ENCODE results near the gene KNTC1. TPM values are rescaled to one million over a fixed set of nuclear protein-coding genes. Genes with fewer than 3 reads are reported as not detected.
A peak's percentile ranks its signal among the peaks of the same experiment; 100 is the strongest.

KNTC1 gene
- total and polyA plus RNA-seq, 2 of the 13 experiments (the other 11 are each of a cell fraction or from before 2014, with no cell fraction given): 45.1 to 57.6 TPM

- TF ChIP-seq CREB1 (IDR thresholded peaks at IDR 0.05) (no peak), CREB1 (CRISPR knock-in tag; IDR thresholded peaks at IDR 0.05) (peak; percentile 78), AHR (CRISPR knock-in tag; IDR thresholded peaks at IDR 0.05) (no peak), NR2F1 (CRISPR knock-in tag; IDR thresholded peaks at IDR 0.05) (peak; percentile 54 to 75; a peak in 3 of 4 replicates), PHF21A (CRISPR knock-in tag; IDR thresholded peaks at IDR 0.05) (peak; percentile 69; the same call in 1 of the 2 replicates), ZNF556 (CRISPR knock-in tag; IDR thresholded peaks at IDR 0.05; ENCODE audit: borderline replicate concordance) (no peak), ZFP91 (CRISPR knock-in tag; IDR thresholded peaks at IDR 0.05; ENCODE audit: borderline replicate concordance) (no peak), TOE1 (CRISPR knock-in tag; IDR thresholded peaks at IDR 0.05) (0 out of 2 replicates have a peak, but pooled peaks have one; percentile 45), SSRP1 (CRISPR knock-in tag; IDR thresholded peaks at IDR 0.05) (no peak), SNRNP70 (IDR thresholded peaks at IDR 0.05; ENCODE audit: low read depth, low read length) (no peak), ZNF816 (CRISPR knock-in tag; IDR thresholded peaks at IDR 0.05; ENCODE audit: borderline replicate concordance) (peak; percentile 76; the same call in 1 of the 2 replicates), NRL (CRISPR knock-in tag; IDR thresholded peaks at IDR 0.05; ENCODE audit: borderline replicate concordance) (no peak), HOXD1 (CRISPR knock-in tag; IDR thresholded peaks at IDR 0.05) (0 out of 2 replicates have a peak, but pooled peaks have one; percentile 27), GTF2F1 (IDR thresholded peaks at IDR 0.05; ENCODE audit: low read length) (no peak), ZNF780A (CRISPR knock-in tag; IDR thresholded peaks at IDR 0.05) (no peak), DMAP1 (CRISPR knock-in tag; IDR thresholded peaks at IDR 0.05) (0 out of 2 replicates have a peak, but pooled peaks have one; percentile 26), FOXA3 (CRISPR knock-in tag; IDR thresholded peaks at IDR 0.05) (peak; percentile 98), RERE (CRISPR knock-in tag; IDR thresholded peaks at IDR 0.05; ENCODE audit: low read depth) (peak; percentile 73), SOX6 (IDR thresholded peaks at IDR 0.05) (no peak), SOX6 (CRISPR knock-in tag; IDR thresholded peaks at IDR 0.05) (peak; percentile 94), PREB (CRISPR knock-in tag; IDR thresholded peaks at IDR 0.05) (no peak), RXRB (CRISPR knock-in tag; IDR thresholded peaks at IDR 0.05; ENCODE audit: borderline replicate concordance) (peak; percentile 83), POGZ (CRISPR knock-in tag; IDR thresholded peaks at IDR 0.05) (no peak)
- TF ChIP-seq, protein P1, sequence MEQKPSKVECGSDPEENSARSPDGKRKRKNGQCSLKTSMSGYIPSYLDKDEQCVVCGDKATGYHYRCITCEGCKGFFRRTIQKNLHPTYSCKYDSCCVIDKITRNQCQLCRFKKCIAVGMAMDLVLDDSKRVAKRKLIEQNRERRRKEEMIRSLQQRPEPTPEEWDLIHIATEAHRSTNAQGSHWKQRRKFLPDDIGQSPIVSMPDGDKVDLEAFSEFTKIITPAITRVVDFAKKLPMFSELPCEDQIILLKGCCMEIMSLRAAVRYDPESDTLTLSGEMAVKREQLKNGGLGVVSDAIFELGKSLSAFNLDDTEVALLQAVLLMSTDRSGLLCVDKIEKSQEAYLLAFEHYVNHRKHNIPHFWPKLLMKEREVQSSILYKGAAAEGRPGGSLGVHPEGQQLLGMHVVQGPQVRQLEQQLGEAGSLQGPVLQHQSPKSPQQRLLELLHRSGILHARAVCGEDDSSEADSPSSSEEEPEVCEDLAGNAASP (CRISPR knock-in tag; IDR thresholded peaks at IDR 0.05; ENCODE audit: borderline replicate concordance): peak; percentile 80
Measured at GRCh38 chr12:122489038-122489437, 38.0 kb upstream of the KNTC1 start (continued).

All from HepG2 (cell line).